SU-DHL-6 (cell line): ENCODE data around the gene SYCP2L.

Experiments
- H2AFZ ChIP-seq: fragments of 200-600 bp; sonication (generic); 2 replicates; pipeline ENCODE4 v1.6.1; 2014; ENCODE audit warnings: low read depth, mild to moderate bottlenecking, moderate library complexity, mixed read lengths, antibody characterized with exemption, low read length; ENCODE audit not compliant: severe bottlenecking
- H3F3A ChIP-seq: fragments of 200-600 bp; shearing (Covaris generic); 2 replicates; pipeline ENCODE4 v1.6.0; 2016; ENCODE audit warnings: antibody characterized with exemption, mild to moderate bottlenecking; ENCODE audit not compliant: insufficient read depth
- H3K27ac ChIP-seq: fragments of 200-600 bp; sonication (generic); 2 replicates; pipeline ENCODE4 v1.5.1; 2016; ENCODE audit warnings: low read depth, mild to moderate bottlenecking, low read length, moderate library complexity, mixed read lengths
- H3K27me3 ChIP-seq: fragments of 200-600 bp; sonication (generic), shearing (Covaris generic); 2 replicates; pipeline ENCODE4 v1.6.0; 2014; ENCODE audit warnings: mild to moderate bottlenecking, low read length
- H3K36me3 ChIP-seq: fragments of 200-600 bp; sonication (generic); 2 replicates; pipeline ENCODE4 v1.6.1; 2014; ENCODE audit warnings: mild to moderate bottlenecking, low read length, mixed read lengths
- H3K4me2 ChIP-seq: fragments of 300-600, 200-600 bp; shearing (Covaris generic), sonication (generic); 2 replicates; pipeline ENCODE4 v1.6.0; 2014; ENCODE audit warnings: low read length, low read depth, mild to moderate bottlenecking; ENCODE audit not compliant: poor library complexity, severe bottlenecking
- H3K4me3 ChIP-seq: fragments of 200-600 bp; sonication (generic); 2 replicates; pipeline ENCODE4 v1.5.1; 2014; ENCODE audit warnings: antibody characterized with exemption, low read length, mild to moderate bottlenecking, mixed read lengths; ENCODE audit not compliant: insufficient read depth, poor library complexity, severe bottlenecking
- H3K79me2 ChIP-seq: fragments of 200-600 bp; sonication (generic); 2 replicates; pipeline ENCODE4 v1.6.1; 2014; ENCODE audit warnings: mild to moderate bottlenecking, low read length, moderate library complexity; ENCODE audit not compliant: insufficient read depth
- H3K9ac ChIP-seq: fragments of 200-600 bp; sonication (generic); 2 replicates; pipeline ENCODE4 v1.7.0; 2014; ENCODE audit warnings: mild to moderate bottlenecking, low read length
- H3K9me2 ChIP-seq: fragments of 200-600 bp; sonication (generic); replicated peaks from 2 replicates; pipeline ENCODE4 v1.6.1; 2014; ENCODE audit warnings: low read length; ENCODE audit not compliant: insufficient read depth
- H3K9me3 ChIP-seq: fragments of 200-600 bp; sonication (generic); 2 replicates; pipeline ENCODE4 v1.6.1; 2014; ENCODE audit warnings: low read length, mixed read lengths; ENCODE audit not compliant: insufficient read depth
- H4K20me1 ChIP-seq: fragments of 200-600 bp; sonication (generic); 2 replicates; pipeline ENCODE4 v1.6.1; 2014; ENCODE audit warnings: low read depth, mild to moderate bottlenecking, antibody characterized with exemption, low read length, moderate library complexity, mixed read lengths
- CTCF ChIP-seq: fragments of 200-600 bp; sonication (generic); IDR thresholded peaks from one replicate; pipeline ENCODE4 v1.5.1; 2017; ENCODE audit warnings: antibody characterized with exemption, mild to moderate bottlenecking, low read length, moderate library complexity; ENCODE audit not compliant: insufficient read depth, poor library complexity, severe bottlenecking
- EZH2phosphoT487 ChIP-seq: fragments of 200-600 bp; sonication (generic), shearing (Covaris generic); conservative IDR thresholded peaks from 2 replicates; pipeline ENCODE4 v1.6.1; 2018; ENCODE audit warnings: mild to moderate bottlenecking, antibody characterized with exemption, low read length, moderate library complexity, mixed read lengths

Gene SYCP2L

DNA sequence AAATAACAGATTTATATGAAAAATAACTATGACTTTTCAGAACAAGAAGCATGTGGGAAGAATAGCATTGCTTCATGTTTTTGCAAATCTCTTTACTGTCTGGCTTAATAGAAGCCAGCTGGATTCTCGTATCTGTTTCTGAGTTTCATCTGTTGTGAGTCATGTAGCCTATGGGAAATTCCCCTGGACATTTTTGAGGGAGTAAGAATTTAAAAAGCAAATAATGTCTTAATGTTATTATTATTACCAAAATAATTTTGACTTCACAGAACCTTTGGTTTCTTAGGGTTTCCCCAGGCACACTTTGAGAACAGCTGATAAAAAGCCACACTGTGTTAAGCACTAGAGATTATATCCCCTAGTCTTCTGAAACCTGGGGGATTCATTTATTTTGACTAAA lies 75.8 kb downstream of the SYCP2L start:
- no peaks in the 10 kb centered on the region for H4K20me1 ChIP-seq

DNA sequence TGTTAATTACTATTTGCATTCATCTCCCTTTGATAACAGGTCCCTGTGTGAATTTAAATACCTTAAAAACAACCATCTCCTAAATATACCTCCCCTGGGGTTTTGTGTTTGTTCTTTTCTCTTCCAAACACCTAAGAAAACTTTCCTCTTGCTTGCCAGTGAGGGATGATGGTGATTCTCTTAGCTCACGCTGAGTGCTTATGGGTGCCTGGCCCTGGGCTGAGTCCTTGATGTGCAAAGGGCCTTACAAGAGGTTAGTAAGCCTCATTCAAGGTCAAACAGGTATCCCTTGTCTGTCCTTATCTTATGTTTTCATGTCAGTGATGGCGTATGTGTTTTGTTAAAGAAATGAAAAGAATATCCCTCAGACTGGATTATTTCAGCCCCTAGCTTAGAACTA lies 76.3 kb downstream of the SYCP2L start:
- no peak overlapping the region for H3K27ac ChIP-seq
- H3K9me3 ChIP-seq, result peaks cover 7% of the 10 kb centered on the region; the same call in 1 of the 2 replicates
- no peaks in the 10 kb centered on the region for H3K9me2 ChIP-seq
- H3K27me3 ChIP-seq, result no peaks in the 10 kb centered on the region; the same call in 1 of the 2 replicates
- no peaks in the 10 kb centered on the region for H3K79me2 ChIP-seq
- H3K9ac ChIP-seq, result no peak overlapping the region
- H3F3A ChIP-seq, result no peaks in the 10 kb centered on the region
- H3K4me3 ChIP-seq, result no peak overlapping the region
- no peaks in the 10 kb centered on the region for H4K20me1 ChIP-seq
- peaks cover 7% of the 10 kb centered on the region; the same call in 1 of the 2 replicates for H3K36me3 ChIP-seq
- no peak overlapping the region for H2AFZ ChIP-seq
- no peak for TF ChIP-seq CTCF
- no peak for TF ChIP-seq EZH2phosphoT487
- H3K4me2 ChIP-seq, result no peak overlapping the region

More for the DNA sequence above, 75.8 kb downstream of the SYCP2L start:
- Histone ChIP-seq H3K79me2 (no peaks in the 10 kb centered on the region), H3K36me3 (peaks cover 7% of the 10 kb centered on the region; the same call in 1 of the 2 replicates), H3K9ac (no peak overlapping the region), H3K4me2 (no peak overlapping the region), H3F3A (no peaks in the 10 kb centered on the region), H2AFZ (no peak overlapping the region), H3K4me3 (no peak overlapping the region), H3K9me2 (no peaks in the 10 kb centered on the region), H3K27me3 (no peaks in the 10 kb centered on the region; the same call in 1 of the 2 replicates), H3K9me3 (peaks cover 7% of the 10 kb centered on the region; the same call in 1 of the 2 replicates), H3K27ac (no peak overlapping the region)
- TF ChIP-seq EZH2phosphoT487 (no peak), CTCF (no peak)

DNA sequence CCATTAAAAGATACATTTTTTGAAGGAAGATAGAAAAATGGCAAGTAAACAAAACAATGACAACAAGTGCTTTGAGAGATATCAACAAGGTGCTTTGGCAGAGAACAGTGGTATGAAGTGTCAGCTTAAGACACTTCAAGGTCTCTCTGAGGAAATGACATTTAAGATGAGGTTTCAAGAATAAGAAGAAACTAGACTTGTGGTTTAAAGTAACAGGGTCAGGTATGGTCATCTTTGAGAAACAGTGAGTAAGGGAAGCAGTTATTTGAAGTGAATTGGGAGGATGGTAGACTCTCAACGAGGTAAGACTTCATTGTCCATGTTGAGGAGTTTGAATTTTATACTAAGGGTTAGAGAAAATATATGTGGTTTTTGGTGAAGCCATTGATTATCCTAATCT lies 77.8 kb downstream of the SYCP2L start:
- H3K4me2 ChIP-seq, result no peak overlapping the region
- no peak for TF ChIP-seq CTCF
- no peak for TF ChIP-seq EZH2phosphoT487
- H3K4me3 ChIP-seq, result no peak overlapping the region

More for the DNA sequence above, 77.8 kb downstream of the SYCP2L start:
- Histone ChIP-seq H3K9ac (no peak overlapping the region), H3F3A (no peaks in the 10 kb centered on the region), H3K27ac (no peak overlapping the region), H3K79me2 (no peaks in the 10 kb centered on the region), H3K27me3 (no peaks in the 10 kb centered on the region; the same call in 1 of the 2 replicates), H3K36me3 (peaks cover 7% of the 10 kb centered on the region; the same call in 1 of the 2 replicates), H3K9me2 (no peaks in the 10 kb centered on the region), H3K9me3 (peaks cover 7% of the 10 kb centered on the region; the same call in 1 of the 2 replicates), H4K20me1 (no peaks in the 10 kb centered on the region), H2AFZ (no peak overlapping the region)
